BE2C (cell line): ENCODE measurements around the gene EIF3B.

Experiments used
- DNase-seq: peaks from one replicate; pipeline ENCODE4 v3.0.0-alpha.2; 2020
- H3K27me3 ChIP-seq: fragments of 250-450 bp; sonication (Bioruptor Pico); 2 replicates; pipeline ENCODE4 v1.5.1; 2020; ENCODE audit warnings: mild to moderate bottlenecking
- H3K36me3 ChIP-seq: fragments of 250-450 bp; sonication (Bioruptor Pico); 2 replicates; pipeline ENCODE4 v1.5.1; 2020; ENCODE audit warnings: mild to moderate bottlenecking
- H3K4me1 ChIP-seq: fragments of 250-450 bp; sonication (Bioruptor Pico); 2 replicates; pipeline ENCODE4 v1.5.1; 2020
- H3K4me3 ChIP-seq: 2 replicates; pipeline ENCODE4 v1.5.1; 2011; ENCODE audit warnings: low read depth, low read length
- H3K9me3 ChIP-seq: fragments of 250-450 bp; sonication (Bioruptor Pico); 2 replicates; pipeline ENCODE4 v1.5.1; 2020
- CTCF ChIP-seq: IDR thresholded peaks from 2 replicates; pipeline ENCODE4 v1.5.1; 2012; ENCODE audit warnings: mild to moderate bottlenecking, low read depth, low read length

EIF3B gene

GRCh38 chr7:2360796-2361195 is 6.2 kb downstream of the EIF3B start:
- Histone ChIP-seq H3K36me3 (peaks cover 95% of the 10 kb centered on the region), H3K9me3 (no peaks in the 10 kb centered on the region), H3K4me1 (peaks cover 5% of the 10 kb centered on the region), H3K27me3 (no peaks in the 10 kb centered on the region), H3K4me3 (no peak overlapping the region)
- no peak for TF ChIP-seq CTCF
- DNase-seq, result no peak

GRCh38 chr7:2362385-2363088 is 7.9 kb downstream of the EIF3B start:
- no peak for TF ChIP-seq CTCF
- Histone ChIP-seq H3K27me3 (no peaks in the 10 kb centered on the region), H3K9me3 (no peaks in the 10 kb centered on the region), H3K36me3 (peaks cover 100% of the 10 kb centered on the region), H3K4me1 (peaks cover 5% of the 10 kb centered on the region), H3K4me3 (no peak overlapping the region)
- no peak for DNase-seq

GRCh38 chr7:2369139-2369538 is 14.5 kb downstream of the EIF3B start:
- TF ChIP-seq CTCF, result no peak
- H3K36me3 ChIP-seq, result peaks cover 98% of the 10 kb centered on the region
- DNase-seq, result no peak

GRCh38 chr7:2371329-2371728 is 16.7 kb downstream of the EIF3B start:
- Histone ChIP-seq H3K9me3 (no peaks in the 10 kb centered on the region), H3K4me3 (no peak overlapping the region), H3K27me3 (no peaks in the 10 kb centered on the region), H3K36me3 (peaks cover 98% of the 10 kb centered on the region), H3K4me1 (no peaks in the 10 kb centered on the region)
- no peak for DNase-seq
- no peak for TF ChIP-seq CTCF

More at GRCh38 chr7:2369139-2369538, 14.5 kb downstream of the EIF3B start:
- no peaks in the 10 kb centered on the region for H3K4me1 ChIP-seq
- H3K27me3 ChIP-seq, result no peaks in the 10 kb centered on the region
- no peak overlapping the region for H3K4me3 ChIP-seq
- H3K9me3 ChIP-seq, result no peaks in the 10 kb centered on the region

- Histone ChIP-seq H3K4me1 (no peaks in the 10 kb centered on the region), H3K27me3 (no peaks in the 10 kb centered on the region), H3K36me3 (peaks cover 95% of the 10 kb centered on the region), H3K4me3 (no peak overlapping the region), H3K9me3 (no peaks in the 10 kb centered on the region)
- TF ChIP-seq CTCF, result no peak
- no peak for DNase-seq
Observed at GRCh38 chr7:2372724-2373123, 18.1 kb downstream of the EIF3B start.

GRCh38 chr7:2373124-2373556 is 18.5 kb downstream of the EIF3B start:
- H3K9me3 ChIP-seq, result no peaks in the 10 kb centered on the region
- DNase-seq, result no peak
- TF ChIP-seq CTCF, result 0 out of 2 replicates have a peak, but pooled peaks have one; percentile 2
- no peaks in the 10 kb centered on the region for H3K27me3 ChIP-seq
- H3K4me1 ChIP-seq, result no peaks in the 10 kb centered on the region
- H3K4me3 ChIP-seq, result no peak overlapping the region
- H3K36me3 ChIP-seq, result peaks cover 91% of the 10 kb centered on the region
